Chondrocyte (in vitro differentiated cells): ENCODE measurements around the gene USP40. TPM values are rescaled to one million over a fixed set of nuclear protein-coding genes. Genes with fewer than 3 reads are reported as not detected.

Experiments
- DNase-seq: peaks from one replicate; pipeline ENCODE4 v3.0.0; 2021; ENCODE audit warnings: mixed read lengths, low spot score
- H3K27ac Mint-ChIP-seq: one replicate; pipeline ENCODE4 v1.8.0; 2021; ENCODE audit warnings: mild to moderate bottlenecking, moderate library complexity, mixed read lengths; ENCODE audit not compliant: unreplicated experiment
- H3K27me3 Mint-ChIP-seq: 2 replicates; pipeline ENCODE4 v1.8.0; 2021; ENCODE audit warnings: low read depth, mixed read lengths
- H3K36me3 Mint-ChIP-seq: 2 replicates; pipeline ENCODE4 v1.8.0; 2021; ENCODE audit warnings: low read depth, mixed read lengths
- H3K4me1 Mint-ChIP-seq: 2 replicates; pipeline ENCODE4 v1.8.0; 2021; ENCODE audit warnings: low read depth, mild to moderate bottlenecking, mixed read lengths
- H3K4me3 Mint-ChIP-seq: one replicate; pipeline ENCODE4 v1.8.0; 2021; ENCODE audit warnings: mild to moderate bottlenecking, moderate library complexity, mixed read lengths; ENCODE audit not compliant: unreplicated experiment
- H3K9me3 Mint-ChIP-seq: 2 replicates; pipeline ENCODE4 v1.8.0; 2021; ENCODE audit warnings: low read depth, mixed read lengths
- CTCF ChIP-seq: fragments of 200-600 bp; sonication (generic); IDR thresholded peaks from 2 replicates; pipeline ENCODE4 v1.5.0; 2021; ENCODE audit warnings: antibody characterized with exemption, mild to moderate bottlenecking, moderate library complexity
- total RNA-seq: library from RNA; stranded (reverse); gene quantifications from 3 replicates; pipeline ENCODE4 v1.2.1, GENCODE V29; 2021

The USP40 gene
- total RNA-seq, 1 donor from 2014 or later: 29.4 TPM

- Mint-ChIP-seq H3K4me3 (no peak overlapping the region), H3K27ac (no peak overlapping the region), H3K27me3 (no peaks in the 10 kb centered on the region), H3K4me1 (peaks cover 27% of the 10 kb centered on the region), H3K9me3 (peaks cover 12% of the 10 kb centered on the region), H3K36me3 (peaks cover 32% of the 10 kb centered on the region)
- DNase-seq: no peak
- no peak for TF ChIP-seq CTCF
Measured at GRCh38 chr2:233497692-233498091, 68.9 kb downstream of the USP40 start.

- no peaks in the 10 kb centered on the region for H3K27me3 Mint-ChIP-seq
- peaks cover 19% of the 10 kb centered on the region for H3K4me1 Mint-ChIP-seq
- no peak overlapping the region for H3K27ac Mint-ChIP-seq
- no peak for TF ChIP-seq CTCF
- H3K4me3 Mint-ChIP-seq: no peak overlapping the region
- H3K9me3 Mint-ChIP-seq: no peaks in the 10 kb centered on the region
- peaks cover 22% of the 10 kb centered on the region for H3K36me3 Mint-ChIP-seq
- DNase-seq: no peak
Measured at GRCh38 chr2:233495503-233496496, 70.8 kb downstream of the USP40 start.

GRCh38 chr2:233492751-233493150, 73.8 kb downstream of the USP40 start:
- H3K4me3 Mint-ChIP-seq: no peak overlapping the region
- DNase-seq: no peak
- no peak for TF ChIP-seq CTCF
- H3K9me3 Mint-ChIP-seq: no peaks in the 10 kb centered on the region
- H3K4me1 Mint-ChIP-seq: peaks cover 36% of the 10 kb centered on the region
- no peak overlapping the region for H3K27ac Mint-ChIP-seq
- H3K27me3 Mint-ChIP-seq: no peaks in the 10 kb centered on the region
- H3K36me3 Mint-ChIP-seq: peaks cover 14% of the 10 kb centered on the region

GRCh38 chr2:233492078-233492477, 74.5 kb downstream of the USP40 start:
- no peak for DNase-seq
- Mint-ChIP-seq H3K9me3 (no peaks in the 10 kb centered on the region), H3K27me3 (no peaks in the 10 kb centered on the region), H3K4me3 (no peak overlapping the region), H3K27ac (no peak overlapping the region), H3K4me1 (peaks cover 42% of the 10 kb centered on the region), H3K36me3 (peaks cover 11% of the 10 kb centered on the region)
- TF ChIP-seq CTCF: no peak

- Mint-ChIP-seq H3K9me3 (no peaks in the 10 kb centered on the region), H3K27ac (no peak overlapping the region), H3K4me3 (no peak overlapping the region), H3K27me3 (no peaks in the 10 kb centered on the region), H3K36me3 (peaks cover 6% of the 10 kb centered on the region), H3K4me1 (peaks cover 47% of the 10 kb centered on the region)
- DNase-seq: no peak
- no peak for TF ChIP-seq CTCF
Measured at GRCh38 chr2:233491326-233491725, 75.3 kb downstream of the USP40 start.
